Tibial artery (tissue), 4 donors: ENCODE data around the gene CRYBB3.
"Not testable (repeated sequence)": the region's sequence is repeated elsewhere in the genome, so short reads cannot be mapped to it uniquely, and the experiment has no call there.

Experiments used
- DNase-seq, 2 donors: peaks; one replicate each; pipeline ENCODE4 v3.0.0-alpha.2; 2019
- H3K27ac ChIP-seq, 2 donors: fragments of 200-600 bp; sonication (generic) in 1 of 2; 1 replicate in 1 of 2; 2 replicates in 1 of 2; pipeline ENCODE4 v1.5.1; 2018 to 2019; ENCODE audit warnings: mild to moderate bottlenecking in 1 of 2
- H3K27me3 ChIP-seq, 2 donors: fragments of 200-600 bp; sonication (generic) in 1 of 2; one replicate each; pipeline versions ENCODE4 v1.5.1 to v1.6.0; 2016 to 2019
- H3K36me3 ChIP-seq, 3 donors: fragments of 200-600 bp; sonication (generic) in 2 of 3; one replicate each; pipeline ENCODE4 v1.5.1; 2016 to 2019; ENCODE audit warnings: mild to moderate bottlenecking in 2 of 3
- H3K4me1 ChIP-seq, 4 donors: fragments of 200-600 bp; sonication (generic) in 2 of 4; 1 replicate in 3 of 4; 2 replicates in 1 of 4; pipeline ENCODE4 v1.5.1; 2016 to 2019
- H3K4me3 ChIP-seq, 2 donors: fragments of 200-600 bp; sonication (generic) in 1 of 2; 1 replicate in 1 of 2; 2 replicates in 1 of 2; pipeline ENCODE4 v1.5.1; 2018 to 2019; ENCODE audit warnings: mild to moderate bottlenecking in 2 of 2
- H3K9me3 ChIP-seq, 3 donors: fragments of 200-600 bp; sonication (generic) in 1 of 3; one replicate each; pipeline ENCODE4 v1.5.1; 2016 to 2019
- CTCF ChIP-seq, 2 experiments: fragments of 200-600 bp in 1 of 2; fragments of 450-650 bp in 1 of 2; IDR thresholded peaks; one replicate each; pipeline ENCODE4 v1.5.1; 2017 to 2019; ENCODE audit warnings: antibody characterized with exemption in 2 of 2, mild to moderate bottlenecking in 1 of 2, moderate library complexity in 1 of 2
- intact Hi-C: fragments of 100-400 bp; cut with DNase I; formaldehyde crosslinking; loops from one replicate; pipeline ENCODE4 v1.15.0; 2023; ENCODE audit warnings: low total_unique reads

Gene CRYBB3

GRCh38 chr22:25221790-25222189 lies 22.1 kb downstream of the CRYBB3 start:
- no peak for TF ChIP-seq CTCF (IDR thresholded peaks at IDR 0.05)
- no peak overlapping the region for H3K27ac ChIP-seq
- H3K36me3 ChIP-seq = no peaks in the 10 kb centered on the region
- H3K9me3 ChIP-seq = no peaks in the 10 kb centered on the region
- H3K4me3 ChIP-seq = no peak overlapping the region
- H3K27me3 ChIP-seq = no peaks in the 10 kb centered on the region
- no peak for DNase-seq
- no peaks in the 10 kb centered on the region for H3K4me1 ChIP-seq
- intact Hi-C loops = no loop called here

GRCh38 chr22:25223269-25223850 lies 23.7 kb downstream of the CRYBB3 start:
- no peak for TF ChIP-seq CTCF (IDR thresholded peaks at IDR 0.05)
- intact Hi-C loops = no loop called here

GRCh38 chr22:25228822-25229221 lies 29.2 kb downstream of the CRYBB3 start:
- DNase-seq = no peak
- no peaks in the 10 kb centered on the region for H3K27me3 ChIP-seq
- H3K4me1 ChIP-seq = no peaks in the 10 kb centered on the region
- no peaks in the 10 kb centered on the region for H3K36me3 ChIP-seq
- H3K4me3 ChIP-seq = no peak overlapping the region
- H3K9me3 ChIP-seq = no peaks in the 10 kb centered on the region
- no peak overlapping the region for H3K27ac ChIP-seq
- intact Hi-C loops = no loop called here
- TF ChIP-seq CTCF (IDR thresholded peaks at IDR 0.05) = no peak

More at GRCh38 chr22:25223269-25223850, 23.7 kb downstream of the CRYBB3 start:
- H3K4me3 ChIP-seq = no peak overlapping the region
- DNase-seq = no peak
- no peaks in the 10 kb centered on the region for H3K36me3 ChIP-seq
- H3K27ac ChIP-seq = no peak overlapping the region
- H3K27me3 ChIP-seq = no peaks in the 10 kb centered on the region
- no peaks in the 10 kb centered on the region for H3K4me1 ChIP-seq
- no peaks in the 10 kb centered on the region for H3K9me3 ChIP-seq

- H3K4me1 ChIP-seq, intact Hi-C loops, H3K9me3 ChIP-seq, H3K36me3 ChIP-seq, H3K27ac ChIP-seq, DNase-seq, H3K4me3 ChIP-seq: not testable (repeated sequence)
- peaks cover 0 to 11% of the 10 kb centered on the region in 2 donors for H3K27me3 ChIP-seq
Observed at GRCh38 chr22:25230760-25231159, 31.1 kb downstream of the CRYBB3 start.

GRCh38 chr22:25232301-25232700 lies 32.6 kb downstream of the CRYBB3 start:
- peaks cover 0 to 24% of the 10 kb centered on the region in 2 donors for H3K27me3 ChIP-seq
- intact Hi-C loops = no loop called here
- H3K9me3 ChIP-seq = no peaks in the 10 kb centered on the region
- H3K27ac ChIP-seq = no peak overlapping the region
- H3K4me1 ChIP-seq = no peaks in the 10 kb centered on the region
- H3K4me3 ChIP-seq = no peak overlapping the region
- TF ChIP-seq CTCF (IDR thresholded peaks at IDR 0.05) = no peak
- no peak for DNase-seq
- H3K36me3 ChIP-seq = no peaks in the 10 kb centered on the region

GRCh38 chr22:25233706-25234105 lies 34.0 kb downstream of the CRYBB3 start:
- H3K27me3 ChIP-seq = peaks cover 0 to 29% of the 10 kb centered on the region in 2 donors
- H3K27ac ChIP-seq, H3K36me3 ChIP-seq, intact Hi-C loops, H3K4me1 ChIP-seq, H3K9me3 ChIP-seq, DNase-seq, H3K4me3 ChIP-seq: not testable (repeated sequence)
